Natural killer cell (primary cell): Measurements from ENCODE around the gene CDK11A. TPM values are rescaled to one million over a fixed set of nuclear protein-coding genes. Genes with fewer than 3 reads are reported as not detected.
"Not testable (repeated sequence)": the region's sequence is repeated elsewhere in the genome, so short reads cannot be mapped to it uniquely, and the experiment has no call there.

Source experiments
- ATAC-seq, 3 donors: fragments of 150-1000 bp in 2 of 3; fragments of 200-7000 bp in 1 of 3; cut with Tn5 transposase; 1 replicate in 1 of 3; 2 replicates in 2 of 3; pipeline ENCODE4 v1.10.0; 2021; ENCODE audit warnings: mild to moderate bottlenecking in 2 of 3, moderate library complexity in 2 of 3
- DNase-seq, 2 donors: peaks; one replicate each; pipeline versions ENCODE4 v3.0.0 to v3.0.0-alpha.2; 2013 to 2021; ENCODE audit warnings: mixed read lengths in 1 of 2
- H3K27ac ChIP-seq: one replicate; pipeline ENCODE4 v1.5.1; 2013; ENCODE audit warnings: mild to moderate bottlenecking, low read length
- H3K27me3 ChIP-seq: one replicate; pipeline ENCODE4 v1.6.1; 2013; ENCODE audit warnings: low read length; ENCODE audit not compliant: control insufficient read depth, insufficient read depth
- H3K36me3 ChIP-seq: one replicate; pipeline ENCODE4 v1.6.1; 2013; ENCODE audit warnings: low read length; ENCODE audit not compliant: control insufficient read depth, insufficient read depth
- H3K4me1 ChIP-seq: one replicate; pipeline ENCODE4 v1.6.1; 2013; ENCODE audit warnings: low read length; ENCODE audit not compliant: control insufficient read depth, insufficient read depth
- H3K4me3 ChIP-seq: one replicate; pipeline ENCODE4 v1.5.1; 2013; ENCODE audit warnings: low read length
- H3K9me3 ChIP-seq: one replicate; pipeline ENCODE4 v1.6.1; 2013; ENCODE audit warnings: low read length; ENCODE audit not compliant: control insufficient read depth, insufficient read depth
- H3K27ac Mint-ChIP-seq, 2 donors: one replicate each; pipeline ENCODE4 v1.8.0; 2022; ENCODE audit warnings: mild to moderate bottlenecking in 2 of 2, mixed read lengths in 2 of 2, moderate library complexity in 1 of 2
- H3K27me3 Mint-ChIP-seq, 2 donors: one replicate each; pipeline ENCODE4 v1.8.0; 2022; ENCODE audit warnings: low read depth in 2 of 2, mixed read lengths in 2 of 2
- H3K36me3 Mint-ChIP-seq: one replicate; pipeline ENCODE4 v1.8.0; 2022; ENCODE audit warnings: mixed read lengths
- H3K4me1 Mint-ChIP-seq, 2 donors: one replicate each; pipeline ENCODE4 v1.8.0; 2022; ENCODE audit warnings: mixed read lengths in 2 of 2
- H3K4me3 Mint-ChIP-seq: one replicate; pipeline ENCODE4 v1.8.0; 2022; ENCODE audit warnings: mild to moderate bottlenecking, moderate library complexity, mixed read lengths
- H3K9me3 Mint-ChIP-seq, 2 donors: one replicate each; pipeline ENCODE4 v1.8.0; 2022; ENCODE audit warnings: mixed read lengths in 2 of 2
- WGBS: methylation state at CpG from one replicate; pipeline ENCODE4 v1.1.7; 2013; ENCODE audit warnings: missing lambda C conversion rate; ENCODE audit not compliant: insufficient coverage; 5-methylcytosine and 5-hydroxymethylcytosine counted together
- intact Hi-C: fragments of 100-400 bp; cut with micrococcal nuclease; formaldehyde crosslinking; loops from one replicate; pipeline ENCODE4 v1.14.2; 2022
- total RNA-seq, 4 donors: library from RNA; stranded (reverse); fragments of 120-200 nt in 1 of 4; gene quantifications; one replicate each; pipeline versions ENCODE4 v1.2.3 to v1.2.4, GENCODE V29; 2013 to 2022
- TF ChIP-seq, protein P1 (sequence below): fragments of 200-600 bp; IDR thresholded peaks from one replicate; pipeline ENCODE4 v1.8.0; 2022; ENCODE audit warnings: antibody characterized with exemption

CDK11A gene
- total RNA-seq, 3 donors from 2014 or later (not counting 1 experiment from before 2014, with no cell fraction given), result 191 to 242 (median 216) TPM

DNA sequence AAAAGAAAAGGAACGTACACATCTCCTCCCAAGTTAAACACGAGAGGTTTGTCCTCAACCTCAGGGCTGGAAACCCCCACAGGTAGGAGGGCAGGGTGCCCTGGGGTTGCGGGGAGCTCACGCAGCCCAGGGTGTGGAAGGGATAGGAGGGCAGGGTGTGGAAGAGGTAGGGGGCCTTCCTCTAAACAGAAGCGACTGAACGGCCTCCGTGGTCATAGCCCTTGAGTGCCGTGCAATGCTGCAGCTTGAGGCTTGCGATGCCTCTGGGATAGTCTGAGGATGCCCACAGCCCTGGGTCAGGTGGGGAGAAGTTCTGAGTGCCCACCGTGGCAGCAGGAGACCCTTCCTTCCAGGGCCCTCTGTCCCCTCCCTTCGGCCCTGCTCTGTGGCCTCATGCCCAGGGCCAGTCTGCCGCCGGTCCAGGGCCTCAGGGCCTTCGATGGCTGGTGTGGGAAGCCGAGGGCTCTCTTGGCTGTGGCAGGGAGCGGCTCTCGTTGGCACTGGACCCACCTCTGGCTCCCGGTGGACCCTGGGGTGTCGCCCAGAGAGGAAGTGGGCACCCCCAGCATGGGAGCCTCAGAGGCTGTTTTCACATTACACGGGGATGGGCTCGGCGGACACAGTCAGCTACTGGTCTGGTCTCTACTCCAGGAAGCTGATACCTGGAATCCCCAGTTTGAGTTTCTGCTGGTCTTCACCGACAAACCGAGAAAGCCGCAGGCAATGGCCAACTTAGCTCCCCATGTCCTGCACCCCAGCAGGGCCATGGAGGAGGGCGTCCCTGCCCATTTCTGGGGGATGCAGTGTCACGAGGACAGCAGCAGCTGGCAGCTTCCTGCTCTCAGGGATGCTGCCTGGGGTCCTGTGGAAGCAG lies 59.0 kb downstream of the CDK11A start:
- intact Hi-C loops, result no loop called here
- H3K4me1 ChIP-seq, result peaks cover 3% of the 10 kb centered on the region
- TF ChIP-seq, protein P1, sequence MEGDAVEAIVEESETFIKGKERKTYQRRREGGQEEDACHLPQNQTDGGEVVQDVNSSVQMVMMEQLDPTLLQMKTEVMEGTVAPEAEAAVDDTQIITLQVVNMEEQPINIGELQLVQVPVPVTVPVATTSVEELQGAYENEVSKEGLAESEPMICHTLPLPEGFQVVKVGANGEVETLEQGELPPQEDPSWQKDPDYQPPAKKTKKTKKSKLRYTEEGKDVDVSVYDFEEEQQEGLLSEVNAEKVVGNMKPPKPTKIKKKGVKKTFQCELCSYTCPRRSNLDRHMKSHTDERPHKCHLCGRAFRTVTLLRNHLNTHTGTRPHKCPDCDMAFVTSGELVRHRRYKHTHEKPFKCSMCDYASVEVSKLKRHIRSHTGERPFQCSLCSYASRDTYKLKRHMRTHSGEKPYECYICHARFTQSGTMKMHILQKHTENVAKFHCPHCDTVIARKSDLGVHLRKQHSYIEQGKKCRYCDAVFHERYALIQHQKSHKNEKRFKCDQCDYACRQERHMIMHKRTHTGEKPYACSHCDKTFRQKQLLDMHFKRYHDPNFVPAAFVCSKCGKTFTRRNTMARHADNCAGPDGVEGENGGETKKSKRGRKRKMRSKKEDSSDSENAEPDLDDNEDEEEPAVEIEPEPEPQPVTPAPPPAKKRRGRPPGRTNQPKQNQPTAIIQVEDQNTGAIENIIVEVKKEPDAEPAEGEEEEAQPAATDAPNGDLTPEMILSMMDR, result peak; percentile 26
- H3K9me3 ChIP-seq, result no peaks in the 10 kb centered on the region
- 96% methylated on average over 26 of the region's 27 CpGs for WGBS
- no peak overlapping the region for H3K4me3 ChIP-seq
- Mint-ChIP-seq H3K9me3 (no peaks in the 10 kb centered on the region), H3K4me3 (no peak overlapping the region), H3K4me1 (no peaks in the 10 kb centered on the region), H3K27ac (no peak overlapping the region), H3K27me3 (no peaks in the 10 kb centered on the region), H3K36me3 (no peaks in the 10 kb centered on the region)
- DNase-seq (no peak), ATAC-seq (no peak)
- peaks cover 32% of the 10 kb centered on the region for H3K36me3 ChIP-seq
- no peak overlapping the region for H3K27ac ChIP-seq
- no peaks in the 10 kb centered on the region for H3K27me3 ChIP-seq

DNA sequence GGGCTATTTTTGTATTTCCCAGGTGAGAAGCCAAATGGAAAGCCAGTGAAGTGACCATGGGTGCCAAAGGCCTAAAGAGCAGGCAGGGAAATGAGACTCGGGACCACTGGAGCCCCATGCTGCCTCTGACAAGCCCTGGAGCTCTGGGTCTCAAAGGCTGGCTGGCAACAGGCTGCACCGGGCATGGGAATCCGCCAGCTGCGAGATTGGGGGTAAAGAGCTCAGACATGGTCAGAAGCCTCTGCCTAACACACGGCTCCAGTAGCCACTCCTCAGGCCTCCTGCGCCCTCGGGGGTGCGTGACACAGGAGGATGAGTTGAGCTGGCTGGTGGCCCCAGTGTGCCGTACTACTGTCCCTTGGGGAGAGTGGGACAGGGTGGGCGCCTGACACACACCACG lies 59.8 kb downstream of the CDK11A start:
- H3K9me3 ChIP-seq, H3K4me1 ChIP-seq, H3K27ac ChIP-seq, H3K4me3 ChIP-seq, H3K36me3 Mint-ChIP-seq, DNase-seq, H3K4me1 Mint-ChIP-seq, H3K27me3 Mint-ChIP-seq, ATAC-seq, H3K4me3 Mint-ChIP-seq, intact Hi-C loops, H3K27me3 ChIP-seq, H3K9me3 Mint-ChIP-seq, H3K27ac Mint-ChIP-seq: not testable (repeated sequence)
- peaks cover 25% of the 10 kb centered on the region for H3K36me3 ChIP-seq
- 0% methylated on average over 1 of the region's 11 CpGs for WGBS

DNA sequence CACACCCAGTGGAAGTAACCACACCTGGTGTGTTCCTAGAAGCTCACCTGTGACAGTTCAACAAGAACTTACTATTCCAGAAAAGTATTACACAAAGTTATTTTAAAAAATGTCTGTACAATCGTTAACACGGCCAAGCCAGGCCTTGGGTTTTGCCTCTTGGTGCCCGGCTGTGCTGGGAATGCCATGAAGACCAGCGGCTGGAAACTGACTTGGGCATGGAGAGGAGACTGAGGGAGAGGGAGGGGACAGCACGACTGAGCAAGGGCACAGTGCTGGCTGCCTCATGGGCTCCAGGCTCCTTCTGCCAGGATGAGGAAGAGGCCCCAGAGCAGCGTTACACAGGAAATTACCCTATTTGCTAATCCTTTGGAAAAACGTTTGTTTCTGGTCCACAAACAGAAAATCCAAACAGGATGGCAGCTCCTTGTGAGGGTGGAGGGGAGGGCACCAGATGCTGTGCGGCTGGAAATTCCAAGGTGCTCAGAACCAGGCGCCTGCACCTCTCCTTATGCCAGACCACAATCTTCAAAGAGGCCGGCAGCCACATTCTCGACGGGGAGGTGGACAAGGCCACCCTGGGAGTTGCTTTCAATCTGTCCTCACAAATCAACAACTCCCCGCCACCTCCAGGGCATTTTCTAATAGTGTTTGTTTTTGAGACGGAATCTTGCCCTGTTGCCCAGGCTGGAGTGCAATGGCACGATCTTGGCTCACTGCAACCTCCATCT lies 61.2 kb downstream of the CDK11A start:
- intact Hi-C loops, H3K27me3 ChIP-seq, DNase-seq, H3K4me3 Mint-ChIP-seq, ATAC-seq, H3K27me3 Mint-ChIP-seq, H3K4me3 ChIP-seq, H3K27ac Mint-ChIP-seq, H3K36me3 Mint-ChIP-seq, H3K9me3 Mint-ChIP-seq, H3K27ac ChIP-seq, H3K9me3 ChIP-seq, H3K4me1 Mint-ChIP-seq: not testable (repeated sequence)
- Histone ChIP-seq H3K4me1 (peaks cover 11% of the 10 kb centered on the region), H3K36me3 (peaks cover 19% of the 10 kb centered on the region)
- WGBS, result 86% methylated on average over 15 of the region's 15 CpGs

DNA sequence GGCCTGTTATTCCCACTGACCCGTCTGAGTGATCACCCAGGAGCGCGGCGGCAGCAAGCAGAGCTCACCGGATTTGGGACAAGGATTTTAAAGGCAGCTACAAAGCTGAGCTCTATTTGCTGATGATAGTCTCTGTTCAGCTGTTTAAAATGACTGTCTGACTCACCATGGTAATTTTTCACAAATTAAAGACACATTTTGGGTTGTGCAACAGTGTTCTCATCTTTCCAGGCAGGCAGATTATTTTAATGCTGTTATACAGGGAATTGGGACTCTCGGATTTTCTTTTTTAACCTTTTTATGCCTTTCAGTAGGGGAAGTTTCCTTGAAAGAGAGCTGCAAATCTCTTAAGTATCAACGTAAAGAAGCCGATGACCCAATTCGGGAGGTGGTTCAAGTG lies 61.8 kb downstream of the CDK11A start:
- H3K27me3 Mint-ChIP-seq, H3K9me3 Mint-ChIP-seq, H3K27ac ChIP-seq, H3K4me1 Mint-ChIP-seq, ATAC-seq, DNase-seq, H3K27me3 ChIP-seq, H3K9me3 ChIP-seq, H3K4me3 Mint-ChIP-seq, intact Hi-C loops, H3K36me3 Mint-ChIP-seq, H3K27ac Mint-ChIP-seq, H3K4me3 ChIP-seq: not testable (repeated sequence)
- WGBS, result 88% methylated on average over 4 of the region's 9 CpGs
- Histone ChIP-seq H3K36me3 (peaks cover 19% of the 10 kb centered on the region), H3K4me1 (peaks cover 13% of the 10 kb centered on the region)

DNA sequence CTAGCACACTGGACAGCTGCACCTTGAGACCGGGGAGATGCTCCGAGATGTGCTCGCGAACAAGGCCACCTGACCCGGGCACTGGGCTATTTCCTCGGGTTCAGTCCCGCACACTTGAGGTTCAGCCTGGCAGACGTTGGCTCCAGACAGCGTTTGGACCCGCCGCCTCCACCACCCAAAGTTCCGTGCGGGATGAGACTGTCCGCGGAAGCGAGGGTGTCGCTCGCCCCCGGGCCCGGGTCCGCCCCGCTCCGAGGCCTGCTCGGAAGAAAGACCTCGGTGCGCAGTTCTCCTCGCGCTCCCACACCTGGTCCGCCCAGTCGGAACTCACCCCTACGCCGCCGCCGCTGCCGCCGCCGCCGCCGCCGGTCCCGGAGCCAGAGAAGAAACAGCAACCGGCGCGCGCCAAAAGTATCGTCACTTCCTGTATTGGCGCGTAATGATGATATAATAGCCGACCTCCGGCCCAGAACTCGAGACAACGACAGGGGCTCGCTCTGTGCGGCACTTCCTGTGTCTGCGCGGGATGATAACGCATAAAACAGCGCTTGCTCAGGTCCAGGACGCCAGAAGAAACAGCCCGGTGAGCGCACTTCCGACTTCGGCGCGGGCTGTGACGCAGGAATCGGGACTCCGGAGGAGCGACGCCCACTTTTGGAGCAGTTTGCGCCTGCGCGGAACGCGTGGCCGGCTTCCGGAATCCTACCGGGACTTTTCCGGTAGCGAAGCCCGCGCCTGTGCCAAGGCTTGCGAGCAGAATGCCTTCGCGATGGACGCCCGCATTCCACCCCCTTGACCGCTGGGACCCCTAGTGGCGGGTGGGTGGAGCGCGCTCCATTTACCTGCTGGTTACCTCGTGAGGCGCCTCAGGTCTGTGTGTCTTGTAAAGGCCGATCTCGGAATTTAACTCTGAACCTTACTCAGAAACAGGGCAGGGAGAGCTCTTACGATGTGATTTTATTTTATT lies 65.3 kb downstream of the CDK11A start, which contains the start of gene CDK11B:
TSS of gene CDK11B (minus strand) at position 422 of the 967 bp plus-strand sequence. CDS start 1,519 bp downstream, outside the sequence.
- intact Hi-C loops, H3K9me3 ChIP-seq, H3K4me1 Mint-ChIP-seq, H3K9me3 Mint-ChIP-seq, H3K27me3 ChIP-seq, H3K36me3 Mint-ChIP-seq, H3K27me3 Mint-ChIP-seq: not testable (repeated sequence)
- peak; percentile 91 to 98 (median 93) for ATAC-seq
- Mint-ChIP-seq H3K27ac (peak within 1 kb of the TSS; percentile 97 to 98), H3K4me3 (peak within 1 kb of the TSS; percentile 96)
- Histone ChIP-seq H3K4me1 (peaks cover 13% of the 10 kb centered on the region), H3K27ac (peak within 1 kb of the TSS; percentile 100), H3K36me3 (peaks cover 21% of the 10 kb centered on the region), H3K4me3 (peak within 1 kb of the TSS; percentile 96)
- WGBS, result under 1% methylated on average over 59 of the region's 96 CpGs
- DNase-seq, result peak; percentile 95 to 99
